ENCODE measurements around the gene MIGA2. TPM values are rescaled to one million over a fixed set of nuclear protein-coding genes. Genes with fewer than 3 reads are reported as not detected.

The MIGA2 gene
- total and polyA plus RNA-seq, 2 experiments from 2014 or later, result 19.3 to 47.8 TPM

DNA sequence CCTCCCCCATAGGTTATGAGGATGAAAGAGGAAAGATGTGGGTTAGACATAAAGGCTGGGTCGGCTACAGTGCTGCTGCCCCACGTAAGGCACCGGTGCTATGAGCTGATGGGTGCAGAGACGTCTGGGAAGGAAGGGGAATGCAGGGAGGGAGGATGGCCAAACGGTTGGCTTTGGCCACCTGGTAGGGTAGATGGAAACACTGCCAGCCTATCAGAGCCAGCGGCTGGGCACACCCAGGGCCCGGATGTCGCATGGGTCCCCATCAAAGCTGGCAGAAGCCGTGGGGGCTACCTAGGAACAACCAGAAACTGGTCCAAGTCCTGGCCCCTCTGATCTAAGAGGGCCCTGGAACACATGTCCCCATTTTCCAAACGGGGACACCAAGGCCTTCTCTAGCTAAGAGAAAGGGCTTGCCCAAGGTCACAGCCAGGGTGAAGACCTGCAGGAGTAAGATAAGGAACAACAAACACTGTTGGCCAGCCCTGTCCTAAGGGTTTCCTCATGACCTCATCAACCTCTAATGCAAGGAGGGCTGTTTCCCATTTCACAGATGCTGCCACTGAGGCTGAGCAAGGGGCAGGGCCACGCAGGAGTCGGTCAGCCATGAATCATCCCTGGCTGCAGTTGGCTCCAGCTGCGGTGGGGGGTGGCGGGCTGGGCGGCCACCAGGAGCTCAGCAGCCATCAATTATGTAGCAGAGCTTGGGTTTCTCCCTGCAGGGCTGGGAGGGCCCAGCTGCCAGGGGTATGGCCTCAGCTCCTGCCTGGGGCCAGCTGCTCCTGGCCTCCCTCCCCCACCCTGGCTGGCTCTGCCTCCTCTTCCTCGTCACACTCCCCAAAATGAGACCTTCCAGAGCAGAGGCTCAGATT lies 13.2 kb upstream of the MIGA2 start:
- Mint-ChIP-seq H3K27ac (peak overlapping the region; percentile 58), H3K36me3 (ENCODE audit: low read depth) (peaks cover 4% of the 10 kb centered on the region; the same call in 2 of the 3 replicates), H3K9me3 (no peaks in the 10 kb centered on the region), H3K4me3 (no peak overlapping the region), H3K27me3 (ENCODE audit: insufficient read depth, low read depth, poor library complexity) (peaks cover 2% of the 10 kb centered on the region), H3K4me1 (peaks cover 25% of the 10 kb centered on the region)
- ATAC-seq (peak; percentile 4), DNase-seq (ENCODE audit: low spot score) (no peak)
- TF ChIP-seq POLR2AphosphoS5 (IDR thresholded peaks at IDR 0.05; ENCODE audit: low read depth) (no peak), CTCF (conservative IDR thresholded peaks at IDR 0.05; ENCODE audit: low read depth in 2 of 2) (no peak), ZNF114 (CRISPR knock-in tag; IDR thresholded peaks at IDR 0.05) (no peak), ZNF331 (CRISPR knock-in tag; IDR thresholded peaks at IDR 0.05; ENCODE audit: low read depth) (no peak), ZNF462 (CRISPR knock-in tag; IDR thresholded peaks at IDR 0.05) (no peak), NANOG (IDR thresholded peaks at IDR 0.05; ENCODE audit: borderline replicate concordance) (no peak), EZH2 (IDR thresholded peaks at IDR 0.05; ENCODE audit: low read depth, unreplicated experiment) (no peak), EZH2phosphoT487 (IDR thresholded peaks at IDR 0.05; ENCODE audit: unreplicated experiment) (no peak), CREB1 (CRISPR knock-in tag; IDR thresholded peaks at IDR 0.05; ENCODE audit: low read depth) (no peak), JUNB (IDR thresholded peaks at IDR 0.05; ENCODE audit: unreplicated experiment) (no peak), STAT1 (IDR thresholded peaks at IDR 0.05; ENCODE audit: unreplicated experiment) (no peak)
- TF ChIP-seq, protein P1, sequence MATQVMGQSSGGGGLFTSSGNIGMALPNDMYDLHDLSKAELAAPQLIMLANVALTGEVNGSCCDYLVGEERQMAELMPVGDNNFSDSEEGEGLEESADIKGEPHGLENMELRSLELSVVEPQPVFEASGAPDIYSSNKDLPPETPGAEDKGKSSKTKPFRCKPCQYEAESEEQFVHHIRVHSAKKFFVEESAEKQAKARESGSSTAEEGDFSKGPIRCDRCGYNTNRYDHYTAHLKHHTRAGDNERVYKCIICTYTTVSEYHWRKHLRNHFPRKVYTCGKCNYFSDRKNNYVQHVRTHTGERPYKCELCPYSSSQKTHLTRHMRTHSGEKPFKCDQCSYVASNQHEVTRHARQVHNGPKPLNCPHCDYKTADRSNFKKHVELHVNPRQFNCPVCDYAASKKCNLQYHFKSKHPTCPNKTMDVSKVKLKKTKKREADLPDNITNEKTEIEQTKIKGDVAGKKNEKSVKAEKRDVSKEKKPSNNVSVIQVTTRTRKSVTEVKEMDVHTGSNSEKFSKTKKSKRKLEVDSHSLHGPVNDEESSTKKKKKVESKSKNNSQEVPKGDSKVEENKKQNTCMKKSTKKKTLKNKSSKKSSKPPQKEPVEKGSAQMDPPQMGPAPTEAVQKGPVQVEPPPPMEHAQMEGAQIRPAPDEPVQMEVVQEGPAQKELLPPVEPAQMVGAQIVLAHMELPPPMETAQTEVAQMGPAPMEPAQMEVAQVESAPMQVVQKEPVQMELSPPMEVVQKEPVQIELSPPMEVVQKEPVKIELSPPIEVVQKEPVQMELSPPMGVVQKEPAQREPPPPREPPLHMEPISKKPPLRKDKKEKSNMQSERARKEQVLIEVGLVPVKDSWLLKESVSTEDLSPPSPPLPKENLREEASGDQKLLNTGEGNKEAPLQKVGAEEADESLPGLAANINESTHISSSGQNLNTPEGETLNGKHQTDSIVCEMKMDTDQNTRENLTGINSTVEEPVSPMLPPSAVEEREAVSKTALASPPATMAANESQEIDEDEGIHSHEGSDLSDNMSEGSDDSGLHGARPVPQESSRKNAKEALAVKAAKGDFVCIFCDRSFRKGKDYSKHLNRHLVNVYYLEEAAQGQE (IDR thresholded peaks at IDR 0.05; ENCODE audit: unreplicated experiment), result no peak
- TF ChIP-seq, protein P2, sequence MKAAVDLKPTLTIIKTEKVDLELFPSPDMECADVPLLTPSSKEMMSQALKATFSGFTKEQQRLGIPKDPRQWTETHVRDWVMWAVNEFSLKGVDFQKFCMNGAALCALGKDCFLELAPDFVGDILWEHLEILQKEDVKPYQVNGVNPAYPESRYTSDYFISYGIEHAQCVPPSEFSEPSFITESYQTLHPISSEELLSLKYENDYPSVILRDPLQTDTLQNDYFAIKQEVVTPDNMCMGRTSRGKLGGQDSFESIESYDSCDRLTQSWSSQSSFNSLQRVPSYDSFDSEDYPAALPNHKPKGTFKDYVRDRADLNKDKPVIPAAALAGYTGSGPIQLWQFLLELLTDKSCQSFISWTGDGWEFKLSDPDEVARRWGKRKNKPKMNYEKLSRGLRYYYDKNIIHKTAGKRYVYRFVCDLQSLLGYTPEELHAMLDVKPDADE (IDR thresholded peaks at IDR 0.05), result no peak
- Histone ChIP-seq H3K36me3 (ENCODE audit: insufficient read depth) (no peaks in the 10 kb centered on the region), H3K4me1 (ENCODE audit: insufficient read depth) (peaks cover 9% of the 10 kb centered on the region), H3K79me2 (replicated peaks; ENCODE audit: insufficient read depth) (peaks cover 41% of the 10 kb centered on the region), H3K4me2 (no peak overlapping the region), H2AFZ (no peak overlapping the region), H3K27me3 (ENCODE audit: insufficient read depth) (no peaks in the 10 kb centered on the region), H3K4me3 (no peak overlapping the region), H4K20me1 (replicated peaks; ENCODE audit: insufficient read depth) (peaks cover 22% of the 10 kb centered on the region), H3K27ac (ENCODE audit: low read depth) (no peak overlapping the region), H3F3A (replicated peaks; ENCODE audit: low read depth) (no peaks in the 10 kb centered on the region), H3K9me2 (ENCODE audit: insufficient read depth) (no peaks in the 10 kb centered on the region)
